Mucosa of descending colon (tissue), 3 donors: ENCODE data around the gene NLRP2B. TPM values are rescaled to one million over a fixed set of nuclear protein-coding genes. Genes with fewer than 3 reads are reported as not detected.
"Not testable (repeated sequence)": the region's sequence is repeated elsewhere in the genome, so short reads cannot be mapped to it uniquely, and the experiment has no call there.

Experiments
- ATAC-seq: fragments of 200-7000 bp; cut with Tn5 transposase; one replicate; pipeline ENCODE4 v1.9.1; 2020; ENCODE audit warnings: mild to moderate bottlenecking, moderate library complexity
- DNase-seq, 3 donors: peaks; one replicate each; pipeline ENCODE4 v3.0.0-alpha.2; 2020
- H3K36me3 ChIP-seq: fragments of 200-600 bp; one replicate; pipeline ENCODE4 v1.8.0; 2021; ENCODE audit warnings: low read depth, mild to moderate bottlenecking
- H3K4me1 ChIP-seq: fragments of 200-600 bp; one replicate; pipeline ENCODE4 v1.8.0; 2021; ENCODE audit warnings: low read depth, mild to moderate bottlenecking
- H3K4me3 ChIP-seq: fragments of 200-600 bp; one replicate; pipeline ENCODE4 v1.8.0; 2021; ENCODE audit warnings: mild to moderate bottlenecking
- H3K9me3 ChIP-seq: fragments of 200-600 bp; one replicate; pipeline ENCODE4 v1.8.0; 2021; ENCODE audit warnings: mild to moderate bottlenecking
- intact Hi-C, 2 donors: fragments of 100-400 bp; cut with DNase I in 1 of 2; cut with micrococcal nuclease in 1 of 2; formaldehyde crosslinking; loops; one replicate each; pipeline versions ENCODE4 v1.11.0 to v1.11.1; 2022; cut with DNase I, micrococcal nuclease
- long read RNA-seq, 2 donors: library from polyadenylated mRNA; unstranded; transcript quantifications; one replicate each; pipeline ENCODE4 v2.0.0, GENCODE V29; 2019 to 2021
- total RNA-seq, 3 donors: library from RNA; stranded (reverse); fragmentation: NEBNext Ultra II Directional in 2 of 3; extraction: Animal tissue kit (Norgen Biotek cat#: 25700) in 2 of 3; gene quantifications; one replicate each; pipeline versions ENCODE4 v1.2.1 to v1.2.4, GENCODE V29; 2021 to 2023
- TF ChIP-seq, protein P1 (sequence below): fragments of 200-600 bp; IDR thresholded peaks from one replicate; pipeline ENCODE4 v1.8.0; 2022; ENCODE audit warnings: antibody characterized with exemption, mild to moderate bottlenecking
- donor health status: DM: no; HTN: no; CAD: no; lungs with moderate emphysema.
- donor health status: DM: no; HTN: no; CAD: no.
- donor health status: DM: no; HTN: yes; CAD: no.

Gene NLRP2B
- under 1 TPM in 1 of 3 donors, not detected in 2; 0.16 TPM for total RNA-seq
- long read RNA-seq, donor 1 = 0 reads
- long read RNA-seq, donor 2 = 0 reads

DNA sequence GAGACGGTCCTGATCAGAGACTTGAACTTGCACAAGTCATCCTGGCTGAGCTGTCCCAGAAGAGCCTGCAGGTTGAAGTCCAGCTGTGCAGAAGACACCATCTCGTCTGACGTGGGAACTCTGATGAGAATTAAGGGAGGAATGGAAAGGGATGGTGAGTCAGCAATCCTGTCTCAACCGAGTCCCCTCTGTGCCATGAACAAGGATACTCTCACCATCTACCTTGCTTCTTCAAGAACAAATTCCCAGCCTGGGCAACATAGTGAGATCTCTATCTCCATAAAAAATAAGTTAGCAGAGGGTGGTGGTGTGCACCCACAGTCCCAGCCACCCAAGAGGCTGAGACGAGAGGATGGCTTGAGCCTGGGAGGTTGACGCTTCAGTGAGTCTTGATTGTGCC lies at the start of gene NLRP2B:
NLRP2B (minus strand) TSS at position 101 of the 400 bp plus-strand sequence.
- Histone ChIP-seq H3K4me1 (no peaks in the 10 kb centered on the region), H3K9me3 (no peaks in the 10 kb centered on the region), H3K36me3 (no peaks in the 10 kb centered on the region), H3K4me3 (no peak within 1 kb of the TSS)
- ATAC-seq = no peak
- intact Hi-C loops = no loop called here
- no peak for DNase-seq
- TF ChIP-seq, protein P1, sequence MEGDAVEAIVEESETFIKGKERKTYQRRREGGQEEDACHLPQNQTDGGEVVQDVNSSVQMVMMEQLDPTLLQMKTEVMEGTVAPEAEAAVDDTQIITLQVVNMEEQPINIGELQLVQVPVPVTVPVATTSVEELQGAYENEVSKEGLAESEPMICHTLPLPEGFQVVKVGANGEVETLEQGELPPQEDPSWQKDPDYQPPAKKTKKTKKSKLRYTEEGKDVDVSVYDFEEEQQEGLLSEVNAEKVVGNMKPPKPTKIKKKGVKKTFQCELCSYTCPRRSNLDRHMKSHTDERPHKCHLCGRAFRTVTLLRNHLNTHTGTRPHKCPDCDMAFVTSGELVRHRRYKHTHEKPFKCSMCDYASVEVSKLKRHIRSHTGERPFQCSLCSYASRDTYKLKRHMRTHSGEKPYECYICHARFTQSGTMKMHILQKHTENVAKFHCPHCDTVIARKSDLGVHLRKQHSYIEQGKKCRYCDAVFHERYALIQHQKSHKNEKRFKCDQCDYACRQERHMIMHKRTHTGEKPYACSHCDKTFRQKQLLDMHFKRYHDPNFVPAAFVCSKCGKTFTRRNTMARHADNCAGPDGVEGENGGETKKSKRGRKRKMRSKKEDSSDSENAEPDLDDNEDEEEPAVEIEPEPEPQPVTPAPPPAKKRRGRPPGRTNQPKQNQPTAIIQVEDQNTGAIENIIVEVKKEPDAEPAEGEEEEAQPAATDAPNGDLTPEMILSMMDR = no peak

DNA sequence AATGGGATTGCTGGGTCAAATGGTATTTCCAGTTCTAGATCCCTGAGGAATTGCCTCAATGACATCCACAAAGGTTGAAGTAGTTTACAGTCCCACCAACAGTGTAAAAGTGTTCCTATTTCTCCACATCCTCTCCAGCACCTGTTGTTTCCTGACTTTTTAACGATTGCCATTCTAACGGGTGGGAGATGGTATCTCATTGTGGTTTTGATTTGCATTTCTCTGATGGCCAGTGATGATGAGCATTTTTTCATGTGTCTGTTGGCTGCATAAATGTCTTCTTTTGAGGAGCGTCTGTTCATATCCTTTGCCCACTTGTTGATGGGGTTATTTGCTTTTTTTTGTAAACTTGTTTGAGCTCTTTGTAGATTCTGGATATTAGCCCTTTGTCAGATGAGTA lies 45.9 kb upstream of the NLRP2B start:
- H3K4me1 ChIP-seq, H3K9me3 ChIP-seq, H3K36me3 ChIP-seq, DNase-seq, intact Hi-C loops, ATAC-seq, H3K4me3 ChIP-seq: not testable (repeated sequence)

DNA sequence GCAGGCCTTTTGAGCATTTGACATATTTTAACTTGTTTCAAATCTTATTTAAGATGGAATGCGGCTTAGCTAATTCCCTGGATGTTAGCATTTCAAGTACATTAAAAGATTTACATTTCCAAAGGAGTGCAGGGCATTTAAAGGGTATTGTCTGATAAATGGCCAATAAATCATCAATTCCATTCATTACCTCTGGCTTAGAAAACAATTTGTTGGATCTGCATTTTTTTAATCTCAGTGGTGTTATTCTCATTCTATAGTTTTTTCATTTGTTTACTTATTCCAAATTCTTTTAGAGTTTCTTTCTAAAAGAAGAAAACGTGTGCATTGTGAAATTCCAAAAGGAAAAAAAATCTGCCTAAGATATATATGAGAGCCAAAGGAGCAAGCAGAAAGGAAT lies 1.3 kb upstream of the NLRP2B start:
- TF ChIP-seq, protein P1 = no peak
- H3K36me3 ChIP-seq = no peaks in the 10 kb centered on the region
- ATAC-seq = no peak
- H3K4me1 ChIP-seq = no peaks in the 10 kb centered on the region
- H3K9me3 ChIP-seq = no peaks in the 10 kb centered on the region
- no peak overlapping the region for H3K4me3 ChIP-seq
- intact Hi-C loops = no loop called here
- DNase-seq = no peak

DNA sequence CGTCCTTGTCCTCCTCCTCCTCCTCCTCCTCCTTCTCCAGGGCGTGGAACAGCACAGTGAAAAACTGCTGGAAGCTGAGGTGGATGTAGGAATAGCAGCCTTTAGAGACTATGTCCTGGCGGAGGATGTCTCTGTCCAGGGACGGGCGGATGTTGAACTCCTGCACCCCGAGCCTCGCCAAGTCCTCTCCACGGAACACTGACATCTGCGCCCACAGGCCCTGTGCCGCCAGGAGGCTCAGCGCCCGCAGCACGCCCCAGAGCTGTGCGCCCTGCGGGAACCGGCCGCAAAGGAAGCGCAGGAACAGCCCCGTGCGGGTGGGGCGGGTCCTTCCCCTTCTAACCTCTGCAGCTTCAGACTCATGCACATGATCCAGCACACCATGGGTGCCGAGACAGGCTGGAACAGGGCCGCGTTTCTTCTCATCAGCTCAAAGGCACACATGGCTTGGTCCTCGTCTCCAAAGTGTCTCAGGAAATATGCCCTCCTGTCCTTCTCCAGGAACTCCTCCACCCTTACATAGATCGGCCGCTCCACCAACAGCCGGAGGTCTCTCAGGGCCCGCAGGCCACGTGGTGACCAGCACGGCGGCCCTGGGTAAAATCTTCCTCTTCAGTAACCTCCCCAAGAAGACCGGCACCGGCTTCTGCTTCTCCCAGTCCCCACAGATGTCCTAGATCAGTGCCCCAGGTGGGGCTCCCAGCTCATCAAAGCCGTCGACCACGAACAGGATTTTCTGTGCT lies 1.2 kb downstream of the NLRP2B start:
- intact Hi-C loops = no loop called here
- no peaks in the 10 kb centered on the region for H3K36me3 ChIP-seq
- H3K9me3 ChIP-seq = peaks cover 5% of the 10 kb centered on the region
- H3K4me1 ChIP-seq = no peaks in the 10 kb centered on the region
- DNase-seq (peak in 1 of 3 donors; percentile 27), ATAC-seq (no peak)
- no peak overlapping the region for H3K4me3 ChIP-seq
- TF ChIP-seq, protein P1 = no peak

DNA sequence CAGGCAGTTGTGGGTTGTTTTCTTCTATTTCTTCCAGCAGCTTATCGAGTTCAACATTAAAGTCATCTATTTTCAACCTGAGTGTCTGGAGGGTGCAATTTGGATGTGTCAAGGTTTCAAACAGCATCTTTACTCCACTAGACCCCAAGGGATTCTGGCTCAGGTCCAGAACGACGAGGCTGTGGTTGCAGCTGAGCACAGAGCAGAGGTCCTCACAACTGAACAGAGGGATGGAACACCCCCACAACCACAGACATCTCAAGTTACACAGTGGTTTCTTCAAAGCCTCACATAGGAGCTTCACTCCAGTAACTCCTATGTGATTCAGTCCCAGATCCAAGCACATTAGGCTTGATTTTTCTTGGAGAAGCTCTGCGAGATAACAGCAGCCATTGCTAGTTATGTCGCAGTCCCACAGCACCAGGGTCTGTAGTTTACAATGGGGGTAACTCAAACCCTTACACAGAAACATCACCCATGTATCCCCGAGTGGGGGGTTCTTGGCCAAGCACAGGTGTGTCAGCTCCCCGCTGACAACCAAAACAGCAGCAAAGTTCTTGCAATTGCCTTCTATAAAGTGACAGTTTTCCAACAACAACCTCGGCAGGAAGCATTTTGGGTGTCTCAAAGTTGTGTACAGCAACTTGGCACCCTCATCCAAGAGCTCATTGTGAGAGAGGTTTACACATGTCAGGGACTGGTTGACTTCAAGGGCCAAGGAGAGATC lies 2.8 kb downstream of the NLRP2B start:
- H3K4me1 ChIP-seq = no peaks in the 10 kb centered on the region
- DNase-seq = no peak
- no peak for ATAC-seq
- intact Hi-C loops = no loop called here
- TF ChIP-seq, protein P1 = no peak
- no peaks in the 10 kb centered on the region for H3K36me3 ChIP-seq
- peaks cover 5% of the 10 kb centered on the region for H3K9me3 ChIP-seq
- H3K4me3 ChIP-seq = no peak overlapping the region

DNA sequence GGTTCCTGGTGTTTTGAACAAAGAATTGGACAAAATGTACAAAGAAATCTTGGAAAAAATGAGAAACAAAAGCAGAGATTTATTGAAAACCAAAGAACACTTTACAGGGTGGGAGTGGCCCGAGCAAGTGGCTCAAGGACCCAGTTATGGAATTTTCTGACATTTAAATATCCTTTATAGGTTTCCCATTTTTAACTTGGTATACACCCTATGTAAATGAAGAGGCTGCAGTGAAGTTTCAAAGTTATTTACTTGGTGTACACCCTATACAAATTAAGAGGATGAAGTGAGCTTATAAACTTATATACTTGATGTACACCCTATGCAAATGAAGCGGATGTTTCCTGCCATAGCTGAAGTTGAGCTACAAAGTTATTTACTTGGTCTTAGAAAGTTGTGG lies 4.7 kb downstream of the NLRP2B start:
- intact Hi-C loops = no loop called here
- TF ChIP-seq, protein P1 = no peak
- no peak for ATAC-seq
- Histone ChIP-seq H3K36me3 (no peaks in the 10 kb centered on the region), H3K4me1 (no peaks in the 10 kb centered on the region), H3K4me3 (no peak overlapping the region), H3K9me3 (peaks cover 5% of the 10 kb centered on the region)
- no peak for DNase-seq
